ENCODE measurements around the gene UBE3C. TPM values are rescaled to one million over a fixed set of nuclear protein-coding genes. Genes with fewer than 3 reads are reported as not detected.

Gene UBE3C
- total RNA-seq, 1 donor from 2014 or later, result 69.5 TPM

DNA sequence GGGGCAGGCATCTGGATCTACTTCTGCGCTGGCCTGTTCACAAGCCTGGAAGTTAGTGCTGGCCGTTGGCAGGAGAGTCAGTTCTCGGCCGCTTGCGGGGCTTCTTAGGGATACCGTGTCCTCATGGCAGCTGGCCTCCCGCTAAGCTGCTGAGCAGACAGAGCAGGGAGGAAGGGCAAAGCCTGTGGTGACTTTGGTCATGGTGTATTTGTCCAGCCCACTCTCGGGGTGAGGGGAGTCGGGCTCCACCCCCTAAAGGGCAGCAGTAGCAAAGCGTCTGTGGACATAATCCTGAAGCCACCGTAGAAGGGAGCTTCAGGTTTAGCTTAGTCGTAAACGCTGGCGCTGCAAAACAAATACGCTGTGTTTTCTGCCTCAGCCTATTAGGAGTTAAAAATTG lies 12.2 kb downstream of the UBE3C start:
- Histone ChIP-seq H3K36me3 (no peaks in the 10 kb centered on the region), H3K9me3 (no peaks in the 10 kb centered on the region), H3K27me3 (no peaks in the 10 kb centered on the region), H3K27ac (no peak overlapping the region), H3K4me1 (peaks cover 54% of the 10 kb centered on the region), H3K4me3 (no peak overlapping the region)
- TF ChIP-seq POLR2AphosphoS5 (IDR thresholded peaks at IDR 0.05; ENCODE audit: insufficient read depth in 1 of 2, low read depth in 1 of 2) (no peak), POLR2A (IDR thresholded peaks at IDR 0.05) (no peak)
- DNase-seq (ENCODE audit: extremely low spot score in 2 of 2), result no peak
- intact Hi-C loops (cut with DNase I), result no loop called here

- intact Hi-C loops (cut with DNase I), result no loop called here
- no peaks in the 10 kb centered on the region for H3K27me3 ChIP-seq
- no peak for TF ChIP-seq POLR2A (IDR thresholded peaks at IDR 0.05)
- no peak for TF ChIP-seq CTCF (IDR thresholded peaks at IDR 0.05)
- TF ChIP-seq POLR2AphosphoS5 (IDR thresholded peaks at IDR 0.05; ENCODE audit: insufficient read depth in 1 of 2, low read depth in 1 of 2), result no peak
- H3K36me3 ChIP-seq, result no peaks in the 10 kb centered on the region
- peaks cover 54% of the 10 kb centered on the region for H3K4me1 ChIP-seq
- H3K27ac ChIP-seq, result no peak overlapping the region
- no peaks in the 10 kb centered on the region for H3K9me3 ChIP-seq
- no peak overlapping the region for H3K4me3 ChIP-seq
- no peak for DNase-seq (ENCODE audit: extremely low spot score in 2 of 2)
Observed at GRCh38 chr7:157151626-157152339, 13.1 kb downstream of the UBE3C start.

- Histone ChIP-seq H3K27me3 (no peaks in the 10 kb centered on the region), H3K4me3 (no peak overlapping the region), H3K9me3 (no peaks in the 10 kb centered on the region), H3K27ac (no peak overlapping the region), H3K4me1 (peaks cover 54% of the 10 kb centered on the region), H3K36me3 (no peaks in the 10 kb centered on the region)
- no peak for DNase-seq (ENCODE audit: extremely low spot score in 2 of 2)
- intact Hi-C loops (cut with DNase I), result no loop called here
- TF ChIP-seq CTCF (IDR thresholded peaks at IDR 0.05) (no peak), POLR2AphosphoS5 (IDR thresholded peaks at IDR 0.05; ENCODE audit: insufficient read depth in 1 of 2, low read depth in 1 of 2) (no peak)
Observed at GRCh38 chr7:157152391-157152937, 13.7 kb downstream of the UBE3C start.

- Histone ChIP-seq H3K4me3 (no peak overlapping the region), H3K36me3 (no peaks in the 10 kb centered on the region), H3K27me3 (no peaks in the 10 kb centered on the region), H3K4me1 (peaks cover 56% of the 10 kb centered on the region), H3K9me3 (no peaks in the 10 kb centered on the region), H3K27ac (no peak overlapping the region)
- TF ChIP-seq POLR2A (IDR thresholded peaks at IDR 0.05) (no peak), CTCF (IDR thresholded peaks at IDR 0.05) (no peak), POLR2AphosphoS5 (IDR thresholded peaks at IDR 0.05; ENCODE audit: insufficient read depth in 1 of 2, low read depth in 1 of 2) (no peak)
- intact Hi-C loops (cut with DNase I), result no loop called here
- no peak for DNase-seq (ENCODE audit: extremely low spot score in 2 of 2)
Observed at GRCh38 chr7:157153260-157153659, 14.5 kb downstream of the UBE3C start.

DNA sequence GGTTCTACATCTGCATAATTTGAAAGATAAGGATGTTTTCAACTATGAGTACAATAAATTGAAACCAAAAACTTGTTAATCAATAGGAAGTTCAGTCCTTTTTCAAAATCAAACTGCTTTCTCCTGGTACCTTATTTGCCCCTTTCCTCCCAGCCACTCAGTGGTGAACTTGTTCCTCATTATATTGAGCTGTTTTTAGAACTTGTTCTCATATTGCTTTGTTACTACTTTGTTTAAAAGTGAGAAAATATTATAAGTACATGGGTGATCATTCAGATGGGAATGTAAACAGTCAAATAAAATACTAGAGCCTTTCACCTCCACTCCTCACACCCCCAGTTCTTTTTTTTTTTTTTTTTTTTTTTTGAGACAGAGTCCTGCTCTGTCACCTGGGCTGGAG lies 17.2 kb downstream of the UBE3C start:
- no peak for DNase-seq (ENCODE audit: extremely low spot score in 2 of 2)
- Histone ChIP-seq H3K36me3 (no peaks in the 10 kb centered on the region), H3K27me3 (no peaks in the 10 kb centered on the region), H3K4me3 (no peak overlapping the region), H3K27ac (no peak overlapping the region), H3K9me3 (no peaks in the 10 kb centered on the region), H3K4me1 (peaks cover 35% of the 10 kb centered on the region)
- no peak for TF ChIP-seq CTCF (IDR thresholded peaks at IDR 0.05)
- no peak for TF ChIP-seq POLR2A (IDR thresholded peaks at IDR 0.05)
- TF ChIP-seq POLR2AphosphoS5 (IDR thresholded peaks at IDR 0.05; ENCODE audit: insufficient read depth in 1 of 2, low read depth in 1 of 2), result no peak
- intact Hi-C loops (cut with DNase I), result loop anchor here (5.0 kb wide), 1 partner anchor 736 kb away; no protein-coding TSS in a partner anchor

All from vagina (tissue), 2 donors.